ENCODE data around the gene GTF2IRD1.
"Not testable (repeated sequence)": the region's sequence is repeated elsewhere in the genome, so short reads cannot be mapped to it uniquely, and the experiment has no call there.

The GTF2IRD1 gene

GRCh38 chr7:74519395-74519794 is 65.7 kb downstream of the GTF2IRD1 start:
- DNase-seq = no peak

GRCh38 chr7:74521855-74522254 is 68.1 kb downstream of the GTF2IRD1 start:
- DNase-seq = no peak

DNA sequence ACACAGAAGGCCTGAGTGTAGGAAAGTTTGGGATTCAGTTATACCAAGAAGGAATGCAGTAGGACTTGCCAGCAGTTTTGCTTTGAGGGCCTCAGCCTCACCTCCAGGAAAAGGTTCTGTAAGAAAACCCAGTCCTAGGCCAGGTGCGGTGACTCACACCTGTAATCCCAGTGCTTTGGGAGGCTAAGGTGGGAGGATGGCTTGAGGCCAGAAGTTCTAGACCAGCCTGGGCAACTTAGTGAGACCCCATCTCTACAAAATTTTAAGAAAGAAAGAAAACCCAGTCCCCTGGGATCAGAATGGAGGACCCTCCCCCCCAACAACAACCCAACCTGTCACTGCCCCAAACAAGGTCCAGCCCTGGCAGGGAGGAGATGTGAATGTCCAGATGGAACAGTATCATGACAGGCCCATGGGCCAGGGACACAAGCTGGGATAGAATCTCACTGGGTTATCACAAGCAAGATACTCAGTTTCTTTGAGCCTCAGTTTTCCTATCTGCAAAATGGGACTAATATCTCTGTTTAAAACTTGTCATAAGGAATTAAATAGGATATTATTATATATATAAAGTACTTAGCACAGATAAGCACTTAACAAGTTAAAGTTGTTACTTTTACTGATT is 68.7 kb downstream of the GTF2IRD1 start:
- no peak for DNase-seq

GRCh38 chr7:74523015-74523414 is 69.3 kb downstream of the GTF2IRD1 start:
- no peak for DNase-seq

GRCh38 chr7:74525140-74525539 is 71.4 kb downstream of the GTF2IRD1 start:
- no peak for DNase-seq

DNA sequence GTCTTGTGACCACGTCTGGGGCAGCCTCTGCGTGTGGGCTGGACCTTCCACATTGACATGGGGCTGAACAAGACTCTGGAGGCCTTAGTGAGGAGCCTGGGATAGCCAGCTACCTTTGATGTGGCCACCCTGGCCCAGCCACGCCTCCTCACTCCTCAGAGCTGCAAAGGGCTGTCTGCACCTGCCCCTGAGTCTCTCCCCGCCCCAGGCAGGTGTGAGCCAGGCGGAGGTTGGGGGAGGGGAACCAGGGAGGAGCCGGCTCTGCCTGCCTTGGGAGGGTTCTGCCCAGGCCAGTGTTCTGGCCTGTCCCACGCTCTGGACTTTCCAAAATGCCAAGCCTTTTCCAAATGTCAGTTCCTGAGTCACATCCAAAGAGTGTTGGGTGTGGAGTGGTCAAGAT is 72.2 kb downstream of the GTF2IRD1 start:
- DNase-seq = peak; percentile 82

- no peak for DNase-seq
These were observed 73.1 kb downstream of the GTF2IRD1 start for GRCh38 chr7:74526780-74527179.

DNA sequence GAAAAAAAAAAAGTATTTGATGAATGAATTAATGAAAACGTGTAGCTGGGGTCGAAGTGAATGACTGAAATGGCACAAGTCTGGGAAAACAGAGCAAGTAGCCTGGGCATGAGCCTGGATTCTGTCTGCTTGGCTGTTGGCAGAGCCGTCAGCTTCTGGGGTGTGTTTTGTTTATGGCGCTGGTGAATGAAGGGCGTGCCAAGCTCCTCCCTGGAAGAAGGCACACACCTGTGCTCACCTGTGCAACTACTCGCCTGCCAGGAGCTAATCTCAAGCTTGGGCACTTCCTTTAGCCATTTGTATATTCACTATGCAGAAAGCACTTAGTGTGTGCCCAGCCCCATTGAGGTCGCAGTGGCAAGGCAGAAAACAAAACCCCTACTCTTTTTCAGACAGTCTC is 74.1 kb downstream of the GTF2IRD1 start:
- DNase-seq = peak; percentile 53

DNA sequence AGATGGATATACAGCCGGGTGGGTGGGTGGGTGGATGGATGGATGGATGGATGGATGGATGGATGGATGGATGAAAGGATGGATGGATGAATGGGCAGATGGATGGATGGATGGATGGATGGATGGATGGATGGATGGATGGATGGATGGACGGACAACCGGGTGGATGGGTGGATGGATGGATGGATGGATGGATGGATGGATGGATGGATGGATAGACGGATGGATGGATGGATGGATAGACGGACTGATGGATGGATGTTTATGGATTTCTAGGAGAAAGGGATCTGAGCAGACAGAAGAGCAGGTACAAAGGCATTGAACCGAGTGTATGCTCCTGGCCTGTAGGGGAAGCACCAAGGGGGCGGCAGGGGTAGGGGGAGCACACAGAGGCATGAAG is 75.1 kb downstream of the GTF2IRD1 start:
- DNase-seq = not testable (repeated sequence)

GRCh38 chr7:74535951-74536356 is 82.2 kb downstream of the GTF2IRD1 start:
- DNase-seq = no peak

- DNase-seq = not testable (repeated sequence)
These were observed 88.2 kb downstream of the GTF2IRD1 start for GRCh38 chr7:74541937-74542336.

DNA sequence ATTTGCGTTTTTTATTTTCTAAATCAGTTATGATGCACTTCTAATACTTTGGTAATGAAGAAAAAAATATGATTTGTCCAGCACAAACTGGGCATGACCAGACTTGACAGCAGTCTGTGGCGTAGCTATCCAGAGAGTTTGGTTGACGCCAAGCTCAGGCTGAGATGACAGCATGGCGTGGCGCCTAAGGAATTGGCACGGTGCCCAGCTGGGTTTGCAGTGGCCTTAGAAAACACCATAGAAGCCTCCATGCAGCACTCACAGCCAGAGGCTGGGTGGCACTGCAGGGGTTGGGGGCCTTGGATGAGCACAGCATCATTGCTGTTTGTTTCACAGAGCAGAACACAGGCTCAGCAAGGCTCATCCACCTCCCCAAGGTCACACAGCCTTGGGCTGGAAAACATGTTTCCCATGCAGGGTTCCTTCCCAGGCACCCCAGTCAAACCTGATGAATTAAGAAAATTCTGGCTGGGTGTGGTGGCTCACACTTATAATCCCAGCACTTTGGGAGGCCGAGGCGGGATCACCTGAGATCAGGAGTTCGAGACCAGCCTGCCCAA is 88.9 kb downstream of the GTF2IRD1 start:
- DNase-seq = peak; percentile 28

GRCh38 chr7:74544706-74545469 is 91.2 kb downstream of the GTF2IRD1 start:
- no peak for DNase-seq

GRCh38 chr7:74545921-74546320 is 92.2 kb downstream of the GTF2IRD1 start:
- no peak for DNase-seq

DNA sequence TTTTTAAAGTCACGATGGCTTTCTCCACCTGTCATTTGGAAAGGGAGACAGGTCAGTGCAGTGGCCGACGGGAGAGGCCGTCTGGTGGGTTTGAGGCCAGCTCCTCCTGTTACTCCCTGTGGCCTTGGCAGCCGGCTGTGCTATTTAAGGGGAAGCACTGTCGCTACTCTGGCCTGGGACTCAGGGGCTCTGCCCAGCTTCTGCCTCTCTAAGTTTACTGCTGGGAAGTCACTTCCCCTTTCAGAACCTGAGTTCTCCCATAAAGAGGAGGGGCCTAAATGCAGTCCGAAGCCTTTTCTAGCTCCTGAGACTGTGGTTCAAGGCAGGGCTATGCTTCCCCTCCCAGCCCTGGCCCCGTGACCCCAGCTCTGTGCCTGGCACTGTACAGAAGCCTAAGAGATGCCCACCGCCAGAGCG is 99.9 kb downstream of the GTF2IRD1 start:
- not testable (repeated sequence) for DNase-seq

DNA sequence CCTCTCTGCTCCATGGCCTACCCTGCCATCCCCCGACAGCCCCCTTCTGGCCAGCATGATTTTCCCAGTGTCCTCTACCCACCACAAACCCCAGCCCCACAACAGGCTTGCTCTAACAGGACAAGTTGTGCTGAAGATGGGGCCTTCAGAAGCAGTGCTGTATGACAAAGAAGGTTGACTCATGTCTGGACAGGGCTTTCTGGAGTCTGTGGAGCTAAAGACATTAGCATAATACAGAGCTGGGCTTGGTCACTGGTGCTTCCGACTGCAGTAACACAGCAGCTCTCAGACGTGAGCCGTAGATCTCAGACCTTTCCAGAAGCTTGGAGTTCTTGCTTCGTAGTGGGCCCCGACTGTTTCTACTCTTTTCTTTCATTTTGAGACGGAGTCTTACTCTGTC is 100.5 kb downstream of the GTF2IRD1 start:
- DNase-seq = no peak

GRCh38 chr7:74560086-74560719 is 106.5 kb downstream of the GTF2IRD1 start:
- DNase-seq = no peak

DNA sequence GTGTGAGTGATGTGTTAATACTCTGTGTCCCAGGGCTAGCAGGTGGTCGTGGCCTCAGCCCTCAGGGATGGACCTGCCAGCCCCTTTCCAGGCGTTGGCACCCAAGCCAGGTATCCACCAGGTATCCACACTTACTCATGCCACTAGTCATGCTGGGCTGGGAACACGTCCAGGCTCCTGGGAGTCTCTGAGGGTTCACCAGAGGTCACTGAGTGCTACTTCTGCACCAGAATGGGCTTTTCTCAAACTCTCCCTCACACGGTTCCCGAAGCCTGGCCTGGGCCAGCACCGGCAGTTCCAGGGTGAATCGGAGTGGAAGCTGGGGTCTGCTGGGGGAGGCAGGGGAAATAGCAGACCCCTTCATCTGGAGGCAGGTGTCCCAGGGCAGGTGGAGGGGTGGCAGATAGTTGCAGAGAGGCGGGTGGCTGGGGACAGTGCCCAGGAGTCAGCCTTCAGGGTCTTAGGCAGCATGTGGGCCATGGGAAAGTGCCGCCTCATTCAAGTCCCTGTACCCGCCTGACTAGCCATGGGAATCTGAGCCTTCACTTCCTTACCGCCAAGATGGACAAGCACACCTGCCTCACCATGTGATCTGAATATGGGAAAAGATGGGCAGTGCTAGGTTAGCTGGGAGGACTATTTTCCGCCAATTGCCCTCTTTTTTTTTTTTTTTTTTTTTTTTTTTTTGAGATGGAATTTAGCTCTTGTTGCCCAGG is 108.3 kb downstream of the GTF2IRD1 start:
- DNase-seq = no peak

DNA sequence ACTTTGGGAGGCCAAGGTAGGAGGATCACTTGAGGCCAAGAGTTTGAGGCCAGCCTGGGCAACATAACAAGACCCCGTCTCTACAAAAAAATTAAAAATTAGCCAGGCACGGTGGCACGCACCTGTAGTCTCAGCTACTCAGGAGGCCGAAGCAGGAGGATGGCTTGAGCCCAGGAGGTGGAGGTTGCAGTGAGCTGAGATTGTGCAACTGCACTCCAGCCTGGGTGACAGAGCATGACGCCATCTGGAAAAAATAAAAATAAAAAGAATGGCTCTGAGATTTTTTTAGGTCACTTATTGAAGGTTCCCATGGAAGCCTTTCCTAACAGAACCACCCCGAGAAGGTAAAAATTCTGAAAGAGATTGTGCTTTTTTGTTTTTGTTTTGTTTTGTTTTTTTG is 109.9 kb downstream of the GTF2IRD1 start:
- not testable (repeated sequence) for DNase-seq

DNA sequence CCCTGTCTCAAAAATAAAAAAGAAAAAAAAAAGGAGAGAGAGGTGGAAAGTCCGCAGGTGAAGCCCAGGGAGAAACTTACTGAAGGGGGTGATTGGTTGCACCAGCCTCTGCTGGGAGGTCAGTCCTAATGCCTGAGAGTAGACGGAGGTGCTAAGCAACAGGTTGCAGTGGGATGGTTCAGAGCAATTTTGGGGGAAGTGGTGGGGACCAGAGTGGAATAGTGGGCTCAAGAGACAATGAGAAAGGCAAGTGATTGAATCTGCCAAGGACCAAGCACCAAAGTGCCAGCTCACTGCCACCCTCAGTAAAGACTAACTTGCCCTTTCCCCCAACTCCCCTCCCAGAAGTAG is 113.6 kb downstream of the GTF2IRD1 start:
- DNase-seq = no peak

GRCh38 chr7:74568658-74569057 is 115.0 kb downstream of the GTF2IRD1 start:
- DNase-seq = no peak

GRCh38 chr7:74569501-74570075 is 115.9 kb downstream of the GTF2IRD1 start:
- DNase-seq = no peak
